PC-3 (cell line): Measurements from ENCODE around the gene HM13. TPM values are rescaled to one million over a fixed set of nuclear protein-coding genes. Genes with fewer than 3 reads are reported as not detected.

Source experiments
- ATAC-seq: fragments of 200-7000 bp; cut with Tn5 transposase; 2 replicates; pipeline ENCODE4 v1.9.1; 2020; ENCODE audit warnings: mild to moderate bottlenecking, moderate library complexity
- BruUV-seq: library from RNA; stranded (reverse); fragments of 400-500 nt; replicated peaks from 2 replicates; lab custom pipeline; 2021; lab: Mats Ljungman, UMichigan
- CTCF ChIA-PET: fragments of 300-600 bp; sonication (Branson Sonifier 250); formaldehyde crosslinking; loops from one replicate; lab custom pipeline; 2022; ENCODE audit warnings: antibody characterized with exemption; lab: Charles Lee
- POLR2A ChIA-PET: fragments of 300-600 bp; sonication (Branson Sonifier 250); formaldehyde crosslinking; loops from one replicate; lab custom pipeline; 2022; ENCODE audit warnings: antibody characterized with exemption; ENCODE audit not compliant: unreplicated experiment; lab: Charles Lee
- DNase-seq: peaks from one replicate; pipeline ENCODE4 v3.0.0-alpha.2; 2015
- H2AFZ ChIP-seq: fragments of 300-600 bp; sonication (generic); 2 replicates; pipeline ENCODE4 v1.6.0; 2016; ENCODE audit warnings: antibody characterized with exemption, low read length
- H3F3A ChIP-seq: fragments of 300-600 bp; sonication (generic); one replicate; pipeline ENCODE4 v1.6.0; 2017; ENCODE audit warnings: antibody characterized with exemption, low read length, control low read depth, mild to moderate bottlenecking; ENCODE audit not compliant: unreplicated experiment
- H3K27ac ChIP-seq: fragments of 300-600 bp; sonication (generic); 2 replicates; pipeline ENCODE4 v1.5.1; 2016; ENCODE audit warnings: mild to moderate bottlenecking, low read length
- H3K27me3 ChIP-seq: fragments of 300-600 bp; sonication (generic); 2 replicates; pipeline ENCODE4 v1.6.1; 2016; ENCODE audit warnings: low read length, mixed read lengths
- H3K36me3 ChIP-seq: fragments of 300-600 bp; sonication (generic); 2 replicates; pipeline ENCODE4 v1.6.1; 2016; ENCODE audit warnings: low read depth, mixed run types, low read length, mixed read lengths
- H3K4me1 ChIP-seq: fragments of 300-600 bp; sonication (generic); 2 replicates; pipeline ENCODE4 v1.5.1; 2016; ENCODE audit warnings: low read length; ENCODE audit not compliant: insufficient read depth
- H3K4me2 ChIP-seq: fragments of 300-600 bp; sonication (generic); 2 replicates; pipeline ENCODE4 v1.6.0; 2016; ENCODE audit warnings: low read length
- H3K4me3 ChIP-seq: fragments of 300-600 bp; sonication (generic); 2 replicates; pipeline ENCODE4 v1.5.1; 2016; ENCODE audit warnings: mild to moderate bottlenecking, low read length, mixed read lengths
- H3K79me2 ChIP-seq: fragments of 300-600 bp; sonication (generic); 2 replicates; pipeline ENCODE4 v1.6.1; 2017; ENCODE audit warnings: low read length, mixed read lengths
- H3K9ac ChIP-seq: fragments of 300-600 bp; sonication (generic); 2 replicates; pipeline ENCODE4 v1.6.0; 2016; ENCODE audit warnings: mild to moderate bottlenecking, low read length
- H3K9me2 ChIP-seq: fragments of 300-600 bp; sonication (generic); replicated peaks from 2 replicates; pipeline ENCODE4 v1.6.1; 2016; ENCODE audit warnings: mixed run types, low read length, mixed read lengths
- H3K9me3 ChIP-seq: fragments of 300-600 bp; sonication (generic); 2 replicates; pipeline ENCODE4 v1.6.1; 2016; ENCODE audit warnings: low read length, mixed read lengths
- H4K20me1 ChIP-seq: fragments of 300-600 bp; sonication (generic); 2 replicates; pipeline ENCODE4 v1.6.1; 2016; ENCODE audit warnings: low read length, mixed read lengths
- CTCF ChIP-seq: fragments of 300-600 bp; sonication (generic); conservative IDR thresholded peaks from 2 replicates; pipeline ENCODE4 v1.5.1; 2017; ENCODE audit warnings: antibody characterized with exemption, low read depth, mild to moderate bottlenecking, low read length
- EZH2 ChIP-seq: fragments of 300-600 bp; sonication (generic); IDR thresholded peaks from one replicate; pipeline ENCODE4 v1.6.1; 2017; ENCODE audit warnings: antibody characterized with exemption, mild to moderate bottlenecking, low read length; ENCODE audit not compliant: unreplicated experiment
- EZH2phosphoT487 ChIP-seq: fragments of 300-600 bp; sonication (generic); IDR thresholded peaks from 2 replicates; pipeline ENCODE4 v1.6.1; 2018; ENCODE audit warnings: mild to moderate bottlenecking, antibody characterized with exemption, low read length, borderline replicate concordance
- intact Hi-C: fragments of 100-400 bp; cut with micrococcal nuclease; formaldehyde crosslinking; loops from 2 replicates; pipeline ENCODE4 v1.9.0; 2023
- total RNA-seq: library from RNA; depleted of rRNA; stranded (reverse); fragments of >200 nt; gene quantifications from 2 replicates; pipeline ENCODE4 v1.2.3, GENCODE V29; 2014

Gene HM13
- total RNA-seq, 1 experiment from 2014 or later: 99.5 TPM

- Histone ChIP-seq H3K4me1 (peaks cover 24% of the 10 kb centered on the region), H3K27ac (no peak overlapping the region), H3K36me3 (peaks cover 4% of the 10 kb centered on the region; the same call in 1 of the 2 replicates), H3K27me3 (no peaks in the 10 kb centered on the region), H3F3A (no peaks in the 10 kb centered on the region), H4K20me1 (peaks cover 18% of the 10 kb centered on the region; the same call in 1 of the 2 replicates), H3K9ac (peak overlapping the region; percentile 95), H3K4me3 (peak overlapping the region; percentile 97), H3K79me2 (peaks cover 60% of the 10 kb centered on the region), H2AFZ (no peak overlapping the region), H3K4me2 (peak overlapping the region; percentile 97), H3K9me3 (no peaks in the 10 kb centered on the region), H3K9me2 (no peaks in the 10 kb centered on the region)
- intact Hi-C loops: no loop called here
- CTCF ChIA-PET: interaction anchor here (0.9 kb wide), 1 partner anchor 45 kb away, joined by 3 read pairs; no protein-coding TSS in a partner anchor
- POLR2A ChIA-PET: no interaction called here
- ATAC-seq (no peak), DNase-seq (no peak)
- BruUV-seq: no TSS peak
- no peak for TF ChIP-seq EZH2
- no peak for TF ChIP-seq EZH2phosphoT487
- TF ChIP-seq CTCF: no peak
These were observed 1.5 kb downstream of the HM13 start for GRCh38 chr20:31515775-31516107.

DNA sequence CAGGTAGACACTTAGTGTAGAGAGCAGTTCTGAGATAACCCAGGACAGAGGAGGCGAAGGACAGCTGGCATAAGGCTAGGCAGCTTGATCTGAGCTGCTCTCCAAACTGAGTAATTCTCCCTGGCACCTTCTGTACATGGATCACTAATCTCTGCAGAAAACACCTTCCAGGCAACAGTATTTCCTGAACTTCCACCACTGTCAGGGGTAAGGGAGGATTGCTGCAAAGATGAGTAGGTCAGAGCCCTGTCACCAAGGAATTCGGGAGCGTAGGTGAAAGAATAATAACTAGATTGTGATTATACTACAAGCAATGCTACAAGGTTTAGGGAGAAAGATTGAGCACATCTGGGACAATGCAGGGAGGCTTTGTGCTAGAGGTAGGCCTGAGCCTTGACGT is 1.9 kb downstream of the HM13 start:
- Histone ChIP-seq H3K27me3 (no peaks in the 10 kb centered on the region), H3K4me2 (peak overlapping the region; percentile 97), H3K27ac (no peak overlapping the region), H3F3A (no peaks in the 10 kb centered on the region), H3K36me3 (peaks cover 4% of the 10 kb centered on the region; the same call in 1 of the 2 replicates), H3K4me1 (peaks cover 24% of the 10 kb centered on the region), H3K9ac (no peak overlapping the region), H3K9me2 (no peaks in the 10 kb centered on the region), H3K9me3 (no peaks in the 10 kb centered on the region), H2AFZ (no peak overlapping the region), H3K4me3 (peak overlapping the region; percentile 97; the same call in 1 of the 2 replicates), H3K79me2 (peaks cover 64% of the 10 kb centered on the region), H4K20me1 (peaks cover 18% of the 10 kb centered on the region; the same call in 1 of the 2 replicates)
- POLR2A ChIA-PET: no interaction called here
- ATAC-seq: no peak
- intact Hi-C loops: no loop called here
- TF ChIP-seq CTCF (no peak), EZH2phosphoT487 (no peak)
- CTCF ChIA-PET: interaction anchor here (0.9 kb wide), 1 partner anchor 44 kb away, joined by 3 read pairs; no protein-coding TSS in a partner anchor
- DNase-seq: no peak
- BruUV-seq: TSS peak; percentile 35

GRCh38 chr20:31516651-31517050 is 2.4 kb downstream of the HM13 start:
- Histone ChIP-seq H3F3A (no peaks in the 10 kb centered on the region), H4K20me1 (peaks cover 18% of the 10 kb centered on the region; the same call in 1 of the 2 replicates), H3K9me2 (no peaks in the 10 kb centered on the region), H3K36me3 (peaks cover 4% of the 10 kb centered on the region; the same call in 1 of the 2 replicates), H3K9ac (no peak overlapping the region), H3K79me2 (peaks cover 68% of the 10 kb centered on the region), H3K27me3 (no peaks in the 10 kb centered on the region), H3K4me3 (no peak overlapping the region), H3K4me1 (peaks cover 24% of the 10 kb centered on the region), H3K4me2 (peak overlapping the region; percentile 97), H3K9me3 (no peaks in the 10 kb centered on the region), H3K27ac (no peak overlapping the region), H2AFZ (no peak overlapping the region)
- POLR2A ChIA-PET: no interaction called here
- ATAC-seq (no peak), DNase-seq (no peak)
- CTCF ChIA-PET: no interaction called here
- no TSS peak for BruUV-seq
- TF ChIP-seq EZH2 (no peak), CTCF (no peak), EZH2phosphoT487 (no peak)
- intact Hi-C loops: no loop called here
